HG02623 (cell line): ENCODE measurements around the gene CALCOCO1.
A peak's percentile ranks its signal among the peaks of the same experiment; 100 is the strongest.
"Not testable (repeated sequence)": the region's sequence is repeated elsewhere in the genome, so short reads cannot be mapped to it uniquely, and the experiment has no call there.

ENCODE experiments used
- ATAC-seq: cut with Tn5 transposase; IDR thresholded peaks from one replicate; pipeline ENCODE4 v1.9.1; 2021; ENCODE audit warnings: moderate library complexity; ENCODE audit not compliant: unreplicated experiment

Gene CALCOCO1

DNA sequence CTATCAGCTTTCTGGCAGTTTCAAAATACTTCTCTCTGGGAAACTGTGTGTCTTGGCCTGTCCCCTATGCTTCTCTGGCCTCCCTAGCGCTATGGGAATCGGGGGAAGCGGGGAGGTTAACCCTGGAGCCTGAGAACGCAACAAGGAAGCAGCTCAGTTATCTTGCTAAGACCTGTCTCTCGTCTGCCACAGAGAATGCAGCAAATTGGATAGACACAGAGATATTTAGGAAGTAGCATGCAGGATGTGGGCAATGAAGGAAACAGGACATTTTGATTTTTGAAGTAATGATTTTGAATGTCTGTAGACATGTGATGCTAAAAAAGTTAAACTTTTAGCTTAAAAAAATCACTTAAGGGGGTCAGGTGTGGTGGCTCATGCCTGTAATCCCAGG, 6.6 kb upstream of the CALCOCO1 start:
- ATAC-seq, result no peak

DNA sequence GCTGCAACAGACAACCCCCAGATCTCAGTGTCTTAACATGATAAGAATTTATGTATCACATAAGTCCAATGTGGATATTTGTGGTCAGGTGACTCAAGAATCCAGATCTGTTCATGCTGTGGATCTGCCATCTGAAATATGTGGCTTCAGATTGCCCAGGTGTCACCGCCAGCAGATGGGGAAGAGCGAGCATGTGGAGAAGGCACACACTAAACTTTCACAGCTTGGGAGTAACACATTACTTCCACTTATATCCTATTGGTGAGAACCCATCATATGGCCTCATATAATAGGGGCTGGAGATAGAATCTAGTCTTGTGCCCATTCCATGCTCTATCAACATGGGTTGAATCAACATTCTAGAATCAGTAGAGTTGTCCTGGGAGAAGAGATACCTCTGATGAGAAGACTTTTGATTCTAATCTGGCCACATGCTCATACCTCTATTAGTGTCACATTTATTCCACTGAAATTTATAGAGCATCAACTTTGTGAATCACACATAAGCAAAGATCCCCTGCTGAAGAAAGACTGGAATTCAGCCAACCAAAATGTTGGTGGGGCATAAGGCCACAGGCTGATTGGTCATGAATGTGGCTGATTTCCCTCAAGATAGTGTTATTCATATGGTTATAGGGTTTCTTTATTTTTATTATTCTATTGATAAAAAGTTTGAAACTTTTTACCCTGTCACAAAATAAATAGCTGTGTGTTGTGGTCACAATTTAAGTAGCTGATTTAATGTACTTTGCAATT, 6.0 kb upstream of the CALCOCO1 start:
- no peak for ATAC-seq

DNA sequence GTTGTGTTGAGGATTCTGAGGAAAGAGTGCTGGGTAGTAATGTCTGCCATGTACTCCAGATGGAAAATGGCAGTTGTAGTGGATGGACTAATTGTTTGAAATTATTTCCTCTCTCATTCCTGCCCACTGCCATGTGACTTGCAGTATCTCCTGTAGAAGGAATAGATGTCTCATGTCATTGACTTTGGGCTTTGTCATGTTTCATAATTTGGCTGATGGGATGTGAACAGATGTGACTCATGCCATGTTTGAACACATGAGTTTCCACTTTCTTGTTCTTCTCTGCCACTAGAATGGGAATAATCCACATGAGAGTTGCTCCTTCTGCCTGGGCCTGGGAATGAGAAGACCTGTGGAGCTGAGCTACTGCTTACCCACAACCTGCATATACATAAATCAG, 2.4 kb upstream of the CALCOCO1 start:
- no peak for ATAC-seq

DNA sequence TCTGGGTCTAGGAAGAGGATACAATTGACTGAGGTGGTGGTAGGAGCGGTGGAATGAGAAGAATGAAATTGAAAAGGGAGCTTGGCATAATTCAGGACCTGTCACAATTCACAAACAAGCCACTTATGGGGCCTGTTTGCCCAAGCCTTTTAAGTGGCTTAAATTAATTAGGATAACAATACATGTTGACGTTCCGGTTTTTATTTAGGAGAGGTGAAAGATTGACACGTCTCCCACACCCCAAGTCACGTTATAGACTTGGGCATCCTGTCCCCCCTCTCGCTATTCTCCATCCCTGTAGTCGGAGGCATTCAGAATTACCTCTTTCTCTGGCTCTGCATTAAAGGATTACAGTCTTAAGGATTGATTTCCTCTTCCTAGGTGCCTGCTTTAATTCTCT, 954 bp upstream of the CALCOCO1 start:
- ATAC-seq, result no peak

DNA sequence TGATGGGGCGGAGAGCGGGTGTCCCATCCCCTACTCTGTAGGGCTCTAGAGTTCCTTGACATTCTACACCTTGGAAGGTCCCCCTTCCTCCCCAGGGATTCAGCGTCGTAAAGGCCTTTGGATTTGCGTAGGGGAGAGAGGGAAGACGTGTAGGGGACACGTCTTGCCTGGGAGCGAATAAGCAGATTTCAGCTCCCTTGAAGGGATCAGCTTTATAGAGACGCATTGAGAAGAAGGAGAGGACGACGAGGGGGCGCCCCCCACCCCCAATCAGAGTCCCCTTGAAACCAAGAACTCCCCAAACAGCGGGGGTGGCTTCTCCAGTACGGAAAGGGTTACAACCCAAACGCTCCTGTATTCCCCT, 324 bp downstream of the CALCOCO1 start:
- ATAC-seq, result no peak

DNA sequence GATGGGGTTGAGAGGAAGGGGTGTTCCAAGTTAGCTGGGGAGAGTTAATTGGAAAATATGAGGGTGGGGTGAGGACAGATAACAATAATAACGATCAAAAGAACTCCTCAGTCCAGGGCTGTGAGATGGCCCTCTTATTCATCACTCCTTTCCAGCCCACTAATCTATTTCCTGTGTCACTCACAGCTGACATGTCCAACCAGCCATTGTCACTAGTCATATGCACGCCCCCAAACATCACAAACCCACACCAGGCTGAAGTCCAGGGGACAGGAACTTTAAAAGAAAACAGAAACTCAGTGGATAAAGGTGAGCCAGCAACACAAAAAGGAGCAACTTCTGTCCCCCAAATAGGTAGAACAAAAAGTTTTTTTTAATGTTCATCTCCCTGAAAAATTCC, 911 bp downstream of the CALCOCO1 start:
- no peak for ATAC-seq

DNA sequence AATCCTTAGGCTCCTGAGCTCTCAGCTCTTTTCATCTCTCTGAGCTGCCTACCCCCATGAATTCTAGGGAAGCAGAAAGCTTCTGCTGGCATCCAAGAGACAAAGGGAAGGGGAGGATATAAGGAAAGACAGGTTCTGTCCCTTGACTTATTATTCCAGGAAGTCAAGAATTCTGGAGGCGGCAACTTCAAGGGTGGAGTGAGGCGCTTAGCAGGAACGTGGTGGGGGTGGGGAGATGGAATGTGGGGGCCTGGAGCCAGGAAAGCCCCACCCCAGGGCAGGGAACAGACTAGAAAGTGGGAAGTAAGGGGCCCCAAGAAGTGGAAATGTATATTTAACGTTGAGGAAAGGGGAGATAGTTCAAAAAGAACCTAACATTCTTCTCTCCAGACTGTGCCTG, 1.4 kb downstream of the CALCOCO1 start:
- no peak for ATAC-seq

DNA sequence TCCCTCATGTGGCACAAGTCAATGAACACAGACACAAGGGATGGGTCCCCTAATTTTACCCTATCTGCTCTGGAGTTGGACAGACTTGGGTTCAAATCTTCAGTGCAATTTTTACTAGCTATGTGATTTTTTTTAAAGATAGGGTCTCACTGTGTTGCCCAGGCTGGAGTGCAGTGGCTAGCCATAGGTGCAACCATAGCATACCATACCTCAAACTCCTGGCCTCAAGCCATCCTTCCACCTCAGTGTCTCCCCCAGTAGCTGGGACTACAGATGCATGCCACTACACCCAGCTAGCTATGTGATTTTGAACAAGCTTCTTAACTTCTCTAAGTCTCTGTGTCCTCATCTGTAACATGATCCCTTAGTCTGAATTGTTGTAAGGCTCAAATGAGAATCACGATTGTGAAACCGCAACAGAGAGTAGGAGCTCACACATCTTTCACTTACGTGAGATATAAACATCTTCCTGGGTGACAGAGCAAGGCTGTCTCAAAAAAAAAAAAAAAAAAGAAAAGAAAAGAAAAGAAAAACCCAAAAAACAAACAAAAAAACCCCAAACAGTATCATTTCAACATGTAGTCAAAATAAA, 4.7 kb downstream of the CALCOCO1 start:
- no peak for ATAC-seq

DNA sequence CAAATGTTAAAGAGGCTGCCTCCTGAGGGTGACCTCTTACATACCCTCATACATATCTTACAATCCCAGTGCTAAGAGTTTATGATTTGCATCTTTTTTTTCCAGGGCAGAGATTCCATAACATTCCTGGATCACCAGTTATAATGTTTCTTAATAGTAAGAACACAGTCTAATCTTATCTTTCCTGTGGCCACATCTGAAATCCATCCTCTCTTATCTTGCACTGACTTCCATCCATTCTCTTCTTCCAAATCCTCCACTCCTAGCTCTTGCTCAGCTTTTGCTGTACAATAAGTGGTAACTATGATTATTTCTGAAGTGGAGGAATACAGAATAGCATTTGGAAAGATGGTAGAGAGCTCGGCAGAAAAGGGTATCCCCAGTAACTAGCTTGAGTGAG, 6.3 kb downstream of the CALCOCO1 start:
- ATAC-seq, result no peak

DNA sequence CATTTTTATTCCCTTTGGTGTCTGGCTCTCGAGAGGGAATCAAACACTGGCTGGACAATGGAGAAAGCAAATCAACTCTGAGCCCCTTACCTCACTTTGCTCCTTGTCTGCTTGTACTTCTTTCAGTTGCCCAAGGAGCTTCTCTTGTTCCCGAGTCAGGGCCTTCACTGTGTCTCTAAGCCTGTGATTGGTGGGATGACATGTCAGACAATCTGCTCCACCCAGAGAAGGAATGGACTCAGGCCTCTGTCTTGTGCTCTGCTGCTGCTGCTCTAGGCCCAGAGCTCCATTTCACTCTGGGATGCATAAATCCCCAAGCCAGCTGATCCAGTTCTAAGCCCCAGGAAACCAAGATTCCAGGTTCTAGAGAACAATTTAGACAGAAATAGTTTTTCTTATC, 7.6 kb downstream of the CALCOCO1 start:
- no peak for ATAC-seq

DNA sequence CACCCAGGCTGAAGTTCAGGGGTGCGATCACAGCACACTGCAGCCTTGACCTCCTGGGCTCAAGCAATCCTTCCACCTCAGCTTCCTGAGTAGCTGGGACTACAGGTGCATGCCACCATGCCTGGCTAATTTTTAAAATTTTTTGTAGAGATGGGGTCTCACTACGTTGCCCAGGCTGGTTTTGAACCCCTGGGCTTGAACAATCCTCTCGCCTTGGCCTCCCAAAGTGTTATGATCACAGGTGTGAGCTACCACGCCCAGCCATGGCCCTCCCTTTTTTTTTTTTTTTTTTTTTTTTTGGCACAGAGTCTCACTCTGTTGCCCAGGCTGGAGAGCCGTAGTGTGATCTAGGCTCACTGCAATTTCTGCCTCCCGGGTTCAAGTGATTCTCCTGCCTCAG, 8.7 kb downstream of the CALCOCO1 start:
- ATAC-seq, result not testable (repeated sequence)

DNA sequence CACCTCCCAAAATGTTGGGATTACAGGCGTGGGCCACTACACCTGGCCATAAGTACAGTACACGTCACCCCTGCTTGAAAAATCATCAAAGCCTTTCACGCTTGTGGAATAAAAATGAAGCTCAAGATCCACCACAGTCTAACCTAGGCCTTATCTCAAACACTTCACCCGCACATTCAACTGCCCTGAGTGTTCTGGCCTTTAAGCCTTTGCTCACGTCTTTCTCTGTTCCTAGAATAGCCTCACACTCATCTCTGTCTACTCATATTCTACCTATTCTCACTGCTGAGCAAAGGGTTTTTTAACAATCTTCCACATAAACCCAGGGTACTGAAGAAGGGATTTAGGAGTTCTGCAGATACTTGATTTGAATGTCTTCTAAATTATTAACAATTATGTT, 9.9 kb downstream of the CALCOCO1 start:
- ATAC-seq, result no peak

DNA sequence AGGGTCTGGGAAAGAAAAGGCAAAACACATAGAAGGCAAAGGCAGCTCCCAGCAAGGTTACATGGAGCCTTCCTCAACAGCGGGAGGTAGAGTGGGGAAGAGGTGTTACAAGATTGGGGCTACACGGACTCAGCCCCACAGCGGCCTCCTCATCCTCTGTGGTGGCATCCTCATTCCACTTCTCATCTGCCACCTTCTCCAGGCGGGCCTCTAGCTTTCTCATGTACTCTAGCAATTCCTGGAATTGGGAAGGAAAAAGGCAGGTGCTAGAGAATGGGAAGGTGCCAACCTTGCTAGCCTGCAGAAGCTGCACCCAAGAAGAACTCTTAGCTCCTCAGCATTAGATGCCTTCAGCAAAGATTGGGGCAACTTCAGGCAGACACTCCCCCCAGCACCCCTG, 13.2 kb downstream of the CALCOCO1 start:
- ATAC-seq, result no peak

DNA sequence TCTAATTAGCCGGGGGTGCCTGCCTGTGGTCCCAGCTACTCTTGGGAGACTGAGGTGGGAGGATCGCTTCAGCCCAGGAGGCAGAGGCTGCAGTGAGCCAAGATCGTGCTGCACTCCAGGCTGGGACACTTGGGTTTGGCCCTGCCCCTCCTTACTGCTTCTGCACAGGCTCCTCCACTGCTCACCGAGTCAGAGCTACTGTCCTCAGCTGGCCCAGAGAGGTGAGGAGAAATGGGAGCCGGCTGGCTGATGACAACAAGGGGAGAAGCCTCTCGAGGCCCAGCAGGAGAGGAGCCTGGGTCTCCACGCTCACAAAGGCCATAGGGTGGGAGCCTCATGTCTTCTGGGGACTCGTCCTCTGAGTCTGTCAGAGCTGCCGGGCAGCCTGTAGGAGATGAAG, 13.7 kb downstream of the CALCOCO1 start:
- no peak for ATAC-seq

DNA sequence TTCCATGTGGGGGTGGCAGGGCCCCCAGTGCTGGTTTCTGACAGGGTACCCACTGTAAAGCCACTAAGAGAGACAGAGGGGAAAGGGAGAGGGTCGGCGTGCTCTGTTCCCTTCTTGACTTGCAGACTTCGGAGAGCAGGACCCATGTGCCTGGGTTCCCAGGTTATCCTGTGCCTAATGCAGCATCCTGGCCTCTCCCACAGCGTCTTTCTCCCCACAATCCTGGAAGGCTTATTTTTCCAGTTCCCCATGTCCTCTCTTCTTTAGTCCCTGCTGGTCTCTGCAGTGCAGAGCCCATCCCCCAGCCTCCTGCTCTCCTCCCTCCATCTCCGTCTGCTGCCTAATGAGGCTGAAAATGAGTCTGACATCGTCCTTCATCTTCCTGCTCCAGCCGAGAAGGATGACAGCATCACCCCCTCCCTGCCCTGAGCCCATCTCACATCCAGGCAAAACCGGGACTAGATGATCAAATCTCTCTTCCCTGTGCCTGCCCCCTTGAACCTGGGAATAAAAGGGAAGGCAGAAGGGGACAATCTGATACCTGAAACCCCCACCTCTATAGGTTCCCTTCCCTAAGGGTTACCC, 15.1 kb downstream of the CALCOCO1 start:
- ATAC-seq, result no peak

DNA sequence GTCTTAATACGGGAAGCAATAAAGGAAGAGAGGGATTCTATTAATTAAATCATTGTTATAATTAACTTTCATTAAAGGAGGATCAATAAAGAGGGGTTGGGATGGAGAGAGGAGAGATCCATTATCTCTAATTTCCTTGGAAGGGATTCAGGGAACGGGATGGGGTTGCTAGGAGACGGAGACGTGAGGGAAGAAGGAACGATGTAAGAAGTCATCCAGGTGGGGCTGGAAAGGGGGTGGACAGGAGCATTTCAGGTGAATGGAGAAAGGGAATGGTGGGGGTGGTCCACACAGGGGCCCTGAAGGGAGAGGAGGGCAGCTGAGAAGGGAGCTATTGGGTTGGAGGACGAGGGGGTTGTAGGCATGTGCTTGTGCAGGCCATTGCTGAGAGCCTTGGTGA, 17.2 kb downstream of the CALCOCO1 start:
- ATAC-seq, result no peak

DNA sequence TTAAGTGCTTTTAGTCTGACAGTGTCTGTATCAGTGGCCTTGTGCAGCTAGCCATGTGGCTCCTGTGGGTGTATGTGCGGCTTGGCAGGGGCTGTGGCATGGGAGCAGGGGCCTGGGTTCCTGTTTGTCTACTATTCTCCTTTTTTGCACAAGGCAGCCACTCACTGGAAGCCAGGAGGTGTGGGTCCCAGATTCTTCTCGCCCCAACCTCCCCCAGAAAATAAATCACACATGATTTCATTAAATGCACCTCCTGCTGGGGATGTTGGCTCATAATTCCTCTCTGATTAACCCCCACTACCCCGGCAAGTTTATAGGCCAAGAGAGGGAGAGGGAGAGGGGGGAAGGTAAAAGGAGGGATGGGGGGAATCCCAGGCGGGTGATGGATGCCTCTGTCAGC, 17.6 kb downstream of the CALCOCO1 start:
- no peak for ATAC-seq

DNA sequence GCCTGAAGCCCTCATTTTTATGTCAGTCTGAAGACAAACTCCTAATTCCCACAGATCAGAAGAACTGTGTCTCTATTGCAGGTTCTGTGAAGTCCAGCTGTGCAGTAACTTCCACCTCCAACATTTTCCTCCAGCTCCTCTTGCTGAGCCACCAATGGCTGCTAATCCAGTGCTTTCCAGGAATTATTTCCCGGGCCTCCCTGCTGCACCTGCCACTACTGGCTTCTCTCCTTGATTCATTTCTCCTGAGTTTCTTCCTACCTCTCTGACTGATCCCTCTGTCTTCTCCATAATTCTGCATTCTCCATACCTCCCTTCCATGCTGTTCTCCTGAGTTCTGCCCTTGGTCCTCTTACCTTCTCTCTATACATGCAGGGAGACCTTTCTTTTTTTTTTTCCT, 21.2 kb downstream of the CALCOCO1 start:
- no peak for ATAC-seq

DNA sequence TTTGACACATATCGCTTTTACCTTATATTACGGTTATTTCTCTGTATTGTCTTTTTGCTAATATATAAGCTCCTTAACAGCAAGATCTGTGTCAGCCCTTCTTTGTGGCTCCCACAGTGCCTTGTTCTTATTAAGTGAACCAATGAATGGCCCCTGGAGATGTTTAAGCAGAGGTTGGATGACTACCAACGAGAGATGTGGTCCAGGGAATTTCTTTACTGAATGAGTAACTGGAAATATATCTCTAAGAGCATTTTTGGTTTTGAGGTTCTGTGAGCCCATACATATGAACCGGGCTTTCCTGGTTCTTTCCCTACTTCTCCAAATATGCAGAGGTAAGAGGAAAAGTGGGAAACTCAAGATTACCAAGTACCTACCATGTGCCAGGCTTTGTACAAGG, 23.5 kb downstream of the CALCOCO1 start:
- no peak for ATAC-seq

DNA sequence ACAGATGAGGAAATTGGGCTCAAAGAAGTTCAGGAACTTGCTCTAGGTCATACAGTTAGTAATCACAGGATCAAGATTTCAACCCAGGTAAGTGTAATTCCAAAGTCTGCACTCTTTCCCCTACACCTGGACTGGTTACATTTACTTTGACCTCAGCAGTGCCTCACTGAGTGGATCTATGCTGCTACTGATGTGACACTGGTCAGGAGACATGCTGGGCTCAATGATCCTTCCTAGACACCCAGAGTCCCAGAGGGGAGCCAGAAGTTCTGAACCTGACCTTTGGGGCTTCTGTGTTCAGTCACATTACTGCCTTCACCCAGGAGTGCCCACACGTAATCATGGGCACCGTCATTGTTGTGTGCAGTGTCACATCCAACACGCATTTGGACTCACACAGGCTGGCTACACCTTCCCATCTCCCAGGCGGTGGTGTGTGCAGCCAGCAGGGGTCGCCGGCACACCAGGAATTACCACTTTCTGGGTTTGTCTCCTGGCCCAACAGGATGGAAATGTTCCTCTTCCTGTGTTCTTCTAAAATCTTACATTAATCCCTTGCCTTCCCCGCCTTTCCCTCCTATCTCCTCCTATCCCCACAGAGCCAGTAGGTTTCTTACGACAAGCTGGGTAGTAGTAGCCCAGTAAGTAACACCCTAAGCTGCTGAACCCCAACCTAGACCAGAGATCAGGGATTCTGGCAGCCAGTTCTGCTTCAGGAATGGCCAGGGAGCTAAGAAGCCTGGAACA, 25.6 kb downstream of the CALCOCO1 start:
- ATAC-seq, result peak; percentile 52

DNA sequence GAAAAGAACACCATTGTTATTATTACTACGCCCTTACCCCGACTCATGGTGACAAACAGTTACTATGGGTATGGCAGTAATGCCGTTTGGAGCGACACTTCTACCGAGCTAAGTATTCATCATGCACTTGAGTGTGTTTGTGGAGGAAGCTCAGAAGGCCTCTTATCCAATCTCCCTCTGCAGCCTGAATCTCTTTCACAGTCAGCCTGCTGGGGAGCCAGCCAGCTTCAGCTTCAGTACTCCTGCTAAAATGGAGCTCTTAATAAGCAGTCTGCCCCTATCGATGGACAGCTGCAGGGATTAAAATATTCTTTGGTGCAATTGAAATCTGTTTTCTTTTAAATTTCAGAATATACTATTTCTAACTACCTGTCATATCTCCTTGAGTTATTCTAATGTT, 26.7 kb downstream of the CALCOCO1 start:
- ATAC-seq, result no peak

DNA sequence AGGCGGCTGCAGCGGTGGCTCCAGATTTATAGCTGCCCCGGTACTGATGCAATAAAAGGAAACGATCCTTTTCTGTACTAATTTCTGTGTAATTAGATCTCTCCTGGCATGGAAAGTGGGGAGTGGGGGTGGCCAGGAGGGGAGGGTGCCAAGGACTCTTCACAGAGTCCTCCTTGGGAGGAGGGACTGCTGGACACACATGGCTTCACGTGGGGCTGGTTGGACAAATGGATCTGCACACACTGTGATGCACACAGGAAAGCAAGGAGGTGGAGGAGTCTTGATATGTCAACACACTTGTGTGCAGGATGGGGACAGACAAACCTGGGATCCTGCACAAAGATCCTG, 27.6 kb downstream of the CALCOCO1 start:
- no peak for ATAC-seq
